Measurements from ENCODE around the gene SLC9A1. TPM values are rescaled to one million over a fixed set of nuclear protein-coding genes. Genes with fewer than 3 reads are reported as not detected.
A peak's percentile ranks its signal among the peaks of the same experiment; 100 is the strongest.

The SLC9A1 gene
- total RNA-seq, 1 experiment from 2014 or later: 27.5 TPM

GRCh38 chr1:27117733-27118439 is 37.0 kb downstream of the SLC9A1 start:
- no peaks in the 10 kb centered on the region for H3K9me2 ChIP-seq (ENCODE audit: insufficient read depth)
- H3K4me1 ChIP-seq (replicated peaks; ENCODE audit: insufficient read depth): peaks cover 18% of the 10 kb centered on the region
- peak in 1 of 2 experiments; percentile 53 for DNase-seq
- H3K27me3 ChIP-seq (ENCODE audit: insufficient read depth, low read depth): no peaks in the 10 kb centered on the region
- H2AFZ ChIP-seq: no peak overlapping the region
- peaks cover 4% of the 10 kb centered on the region for H3F3A ChIP-seq (ENCODE audit: insufficient read depth, low read depth)
- no peaks in the 10 kb centered on the region for H3K9me3 ChIP-seq (ENCODE audit: insufficient read depth, low read depth)
- no TSS peak for BruUV-seq (replicated peaks)
- intact Hi-C loops (cut with micrococcal nuclease; ENCODE audit: unreplicated experiment): no loop called here
- H3K27ac ChIP-seq: no peak overlapping the region
- ChIA-PET CTCF (interaction anchor here (0.6 to 0.7 kb wide), 2 partner anchors 37 to 489 kb away, joined by 3 to 14 read pairs; partner anchors contain the start of gene SLC9A1), POLR2A (ENCODE audit: unreplicated experiment) (interaction anchor here (0.6 kb wide), 3 partner anchors 121 to 334 kb away, joined by 3 to 38 read pairs (median 8); no protein-coding TSS in a partner anchor)
- H4K20me1 ChIP-seq (ENCODE audit: insufficient read depth): no peaks in the 10 kb centered on the region
- no peaks in the 10 kb centered on the region for H3K36me3 ChIP-seq (ENCODE audit: low read depth)
- H3K4me2 ChIP-seq: no peak overlapping the region
- TF ChIP-seq CTCF (conservative IDR thresholded peaks at IDR 0.05) (no peak), EZH2 (IDR thresholded peaks at IDR 0.05; ENCODE audit: low read depth) (no peak)
- no peaks in the 10 kb centered on the region for H3K79me2 ChIP-seq (ENCODE audit: low read depth)
- H3K4me3 ChIP-seq: no peak overlapping the region

GRCh38 chr1:27116697-27117096 is 38.2 kb downstream of the SLC9A1 start:
- no peaks in the 10 kb centered on the region for H4K20me1 ChIP-seq (ENCODE audit: insufficient read depth)
- H3K4me1 ChIP-seq (replicated peaks; ENCODE audit: insufficient read depth): peaks cover 18% of the 10 kb centered on the region
- no peak overlapping the region for H3K4me3 ChIP-seq
- H3K79me2 ChIP-seq (ENCODE audit: low read depth): no peaks in the 10 kb centered on the region
- H3K27ac ChIP-seq: no peak overlapping the region
- TF ChIP-seq EZH2 (IDR thresholded peaks at IDR 0.05; ENCODE audit: low read depth) (no peak), CTCF (conservative IDR thresholded peaks at IDR 0.05) (no peak)
- intact Hi-C loops (cut with micrococcal nuclease; ENCODE audit: unreplicated experiment): no loop called here
- no peak overlapping the region for H3K4me2 ChIP-seq
- H2AFZ ChIP-seq: no peak overlapping the region
- no peak for DNase-seq
- no peaks in the 10 kb centered on the region for H3K36me3 ChIP-seq (ENCODE audit: low read depth)
- no peaks in the 10 kb centered on the region for H3K9me2 ChIP-seq (ENCODE audit: insufficient read depth)
- H3K9me3 ChIP-seq (ENCODE audit: insufficient read depth, low read depth): no peaks in the 10 kb centered on the region
- H3K27me3 ChIP-seq (ENCODE audit: insufficient read depth, low read depth): no peaks in the 10 kb centered on the region
- ChIA-PET CTCF (interaction anchor here (0.6 to 0.7 kb wide), 2 partner anchors 38 to 169 kb away, joined by 3 to 8 read pairs; no protein-coding TSS in a partner anchor), POLR2A (ENCODE audit: unreplicated experiment) (no interaction called here)
- H3F3A ChIP-seq (ENCODE audit: insufficient read depth, low read depth): peaks cover 13% of the 10 kb centered on the region
- no TSS peak for BruUV-seq (replicated peaks)

GRCh38 chr1:27116232-27116631 is 38.7 kb downstream of the SLC9A1 start:
- Histone ChIP-seq H3K36me3 (ENCODE audit: low read depth) (no peaks in the 10 kb centered on the region), H3K79me2 (ENCODE audit: low read depth) (no peaks in the 10 kb centered on the region), H3K4me1 (replicated peaks; ENCODE audit: insufficient read depth) (peaks cover 23% of the 10 kb centered on the region), H2AFZ (no peak overlapping the region), H3K9me2 (ENCODE audit: insufficient read depth) (no peaks in the 10 kb centered on the region), H3F3A (ENCODE audit: insufficient read depth, low read depth) (peaks cover 17% of the 10 kb centered on the region), H3K4me3 (no peak overlapping the region), H3K9me3 (ENCODE audit: insufficient read depth, low read depth) (no peaks in the 10 kb centered on the region), H3K27ac (no peak overlapping the region), H4K20me1 (ENCODE audit: insufficient read depth) (no peaks in the 10 kb centered on the region), H3K27me3 (ENCODE audit: insufficient read depth, low read depth) (no peaks in the 10 kb centered on the region), H3K4me2 (no peak overlapping the region)
- POLR2A ChIA-PET (ENCODE audit: unreplicated experiment): interaction anchor here (0.6 kb wide), 2 partner anchors 45 to 47 kb away, joined by 5 to 6 read pairs; no protein-coding TSS in a partner anchor
- intact Hi-C loops (cut with micrococcal nuclease; ENCODE audit: unreplicated experiment): no loop called here
- DNase-seq: no peak
- BruUV-seq (replicated peaks): no TSS peak
- TF ChIP-seq EZH2 (IDR thresholded peaks at IDR 0.05; ENCODE audit: low read depth) (no peak), CTCF (conservative IDR thresholded peaks at IDR 0.05) (no peak)
- CTCF ChIA-PET: interaction anchor here (0.6 kb wide), 1 partner anchor 169 kb away, joined by 8 read pairs; no protein-coding TSS in a partner anchor
